Mucosa of descending colon (tissue), 3 donors: ENCODE data around the gene TCF4. TPM values are rescaled to one million over a fixed set of nuclear protein-coding genes. Genes with fewer than 3 reads are reported as not detected.

Experiments
- ATAC-seq: fragments of 200-7000 bp; cut with Tn5 transposase; one replicate; pipeline ENCODE4 v1.9.1; 2020; ENCODE audit warnings: mild to moderate bottlenecking, moderate library complexity
- DNase-seq, 3 donors: peaks; one replicate each; pipeline ENCODE4 v3.0.0-alpha.2; 2020
- H3K36me3 ChIP-seq: fragments of 200-600 bp; one replicate; pipeline ENCODE4 v1.8.0; 2021; ENCODE audit warnings: low read depth, mild to moderate bottlenecking
- H3K4me1 ChIP-seq: fragments of 200-600 bp; one replicate; pipeline ENCODE4 v1.8.0; 2021; ENCODE audit warnings: low read depth, mild to moderate bottlenecking
- H3K4me3 ChIP-seq: fragments of 200-600 bp; one replicate; pipeline ENCODE4 v1.8.0; 2021; ENCODE audit warnings: mild to moderate bottlenecking
- H3K9me3 ChIP-seq: fragments of 200-600 bp; one replicate; pipeline ENCODE4 v1.8.0; 2021; ENCODE audit warnings: mild to moderate bottlenecking
- CTCF ChIP-seq: fragments of 200-600 bp; IDR thresholded peaks from one replicate; pipeline ENCODE4 v1.8.0; 2022; ENCODE audit warnings: antibody characterized with exemption, mild to moderate bottlenecking
- intact Hi-C, 2 donors: fragments of 100-400 bp; cut with DNase I in 1 of 2; cut with micrococcal nuclease in 1 of 2; formaldehyde crosslinking; loops; one replicate each; pipeline versions ENCODE4 v1.11.0 to v1.11.1; 2022; cut with DNase I, micrococcal nuclease
- total RNA-seq, 3 donors: library from RNA; stranded (reverse); fragmentation: NEBNext Ultra II Directional in 2 of 3; extraction: Animal tissue kit (Norgen Biotek cat#: 25700) in 2 of 3; gene quantifications; one replicate each; pipeline versions ENCODE4 v1.2.1 to v1.2.4, GENCODE V29; 2021 to 2023
- donor health status: DM: no; HTN: no; CAD: no; lungs with moderate emphysema.
- donor health status: DM: no; HTN: no; CAD: no.
- donor health status: DM: no; HTN: yes; CAD: no.

The TCF4 gene
- total RNA-seq, 3 donors from 2014 or later, result 20.7 to 88.2 (median 24.6) TPM

- peaks cover 2% of the 10 kb centered on the region for H3K4me1 ChIP-seq
- TF ChIP-seq CTCF, result no peak
- intact Hi-C loops, result no loop called here
- no peak for DNase-seq
- ATAC-seq, result no peak
- no peaks in the 10 kb centered on the region for H3K36me3 ChIP-seq
- H3K4me3 ChIP-seq, result no peak overlapping the region
- H3K9me3 ChIP-seq, result no peaks in the 10 kb centered on the region
Observed at GRCh38 chr18:55479656-55480420, 108.2 kb downstream of the TCF4 start.

GRCh38 chr18:55477860-55478581, 110.0 kb downstream of the TCF4 start:
- no peak for TF ChIP-seq CTCF
- peaks cover 2% of the 10 kb centered on the region for H3K4me1 ChIP-seq
- no peaks in the 10 kb centered on the region for H3K9me3 ChIP-seq
- DNase-seq (no peak), ATAC-seq (no peak)
- no peaks in the 10 kb centered on the region for H3K36me3 ChIP-seq
- H3K4me3 ChIP-seq, result no peak overlapping the region
- intact Hi-C loops, result no loop called here

GRCh38 chr18:55477499-55477859, 110.5 kb downstream of the TCF4 start:
- ATAC-seq, result peak; percentile 72
- peak in 1 of 3 donors; percentile 9 for DNase-seq
- no peak overlapping the region for H3K4me3 ChIP-seq
- intact Hi-C loops, result no loop called here
- no peak for TF ChIP-seq CTCF
- no peaks in the 10 kb centered on the region for H3K36me3 ChIP-seq
- H3K9me3 ChIP-seq, result no peaks in the 10 kb centered on the region
- H3K4me1 ChIP-seq, result peaks cover 2% of the 10 kb centered on the region

GRCh38 chr18:55475916-55476315, 112.1 kb downstream of the TCF4 start:
- Histone ChIP-seq H3K4me1 (peaks cover 2% of the 10 kb centered on the region), H3K36me3 (no peaks in the 10 kb centered on the region), H3K9me3 (no peaks in the 10 kb centered on the region), H3K4me3 (no peak overlapping the region)
- ATAC-seq (no peak), DNase-seq (no peak)
- no peak for TF ChIP-seq CTCF
- intact Hi-C loops, result no loop called here

GRCh38 chr18:55475467-55475866, 112.5 kb downstream of the TCF4 start:
- peaks cover 2% of the 10 kb centered on the region for H3K4me1 ChIP-seq
- ATAC-seq (no peak), DNase-seq (no peak)
- no peaks in the 10 kb centered on the region for H3K9me3 ChIP-seq
- no peaks in the 10 kb centered on the region for H3K36me3 ChIP-seq
- H3K4me3 ChIP-seq, result no peak overlapping the region
- intact Hi-C loops, result no loop called here
- no peak for TF ChIP-seq CTCF
